Suprapubic skin (tissue), 4 donors: Measurements from ENCODE around the gene CCDC88C. TPM values are rescaled to one million over a fixed set of nuclear protein-coding genes. Genes with fewer than 3 reads are reported as not detected.

Experiments
- DNase-seq, 2 donors: peaks; one replicate each; pipeline ENCODE4 v3.0.0-alpha.2; 2019; ENCODE audit warnings: low spot score in 2 of 2
- H3K27ac ChIP-seq: fragments of 200-600 bp; sonication (generic); one replicate; pipeline ENCODE4 v1.5.1; 2019
- H3K27me3 ChIP-seq: fragments of 200-600 bp; sonication (generic); one replicate; pipeline ENCODE4 v1.5.1; 2019
- H3K36me3 ChIP-seq: fragments of 200-600 bp; sonication (generic); one replicate; pipeline ENCODE4 v1.5.1; 2019
- H3K4me1 ChIP-seq: fragments of 200-600 bp; sonication (generic); one replicate; pipeline ENCODE4 v1.5.1; 2019
- H3K4me3 ChIP-seq: fragments of 200-600 bp; sonication (generic); one replicate; pipeline ENCODE4 v1.5.1; 2019; ENCODE audit warnings: mild to moderate bottlenecking
- H3K9me3 ChIP-seq: fragments of 200-600 bp; sonication (generic); one replicate; pipeline ENCODE4 v1.5.1; 2019
- CTCF ChIP-seq, 2 donors: fragments of 200-600 bp in 1 of 2; fragments of 450-650 bp in 1 of 2; sonication (generic) in 1 of 2; IDR thresholded peaks; one replicate each; pipeline ENCODE4 v1.5.1; 2016 to 2019; ENCODE audit warnings: antibody characterized with exemption in 2 of 2, mild to moderate bottlenecking in 1 of 2, moderate library complexity in 1 of 2
- EP300 ChIP-seq: sonication (generic); formaldehyde crosslinking; IDR thresholded peaks from one replicate; pipeline ENCODE4 v1.6.1; 2017; ENCODE audit warnings: antibody characterized with exemption
- POLR2A ChIP-seq, 2 donors: fragments of 450-650 bp; IDR thresholded peaks; one replicate each; pipeline ENCODE4 v1.6.1; 2017; ENCODE audit warnings: antibody characterized with exemption in 2 of 2, mild to moderate bottlenecking in 2 of 2, moderate library complexity in 2 of 2
- POLR2AphosphoS5 ChIP-seq, 3 donors: sonication (generic); formaldehyde crosslinking; IDR thresholded peaks; one replicate each; pipeline ENCODE4 v1.6.1; 2017; ENCODE audit warnings: antibody characterized with exemption in 3 of 3
- WGBS: methylation state at CpG from one replicate; pipeline ENCODE4 v1.1.5; 2018; 5-methylcytosine and 5-hydroxymethylcytosine counted together
- total RNA-seq, 4 donors: library from RNA; depleted of rRNA; stranded (reverse); fragments of >200 nt; gene quantifications; one replicate each; pipeline ENCODE4 v1.1.0, GENCODE V29; 2016

The CCDC88C gene
- total RNA-seq, 4 donors from 2014 or later, result 16.6 to 25.0 (median 22.8) TPM

DNA sequence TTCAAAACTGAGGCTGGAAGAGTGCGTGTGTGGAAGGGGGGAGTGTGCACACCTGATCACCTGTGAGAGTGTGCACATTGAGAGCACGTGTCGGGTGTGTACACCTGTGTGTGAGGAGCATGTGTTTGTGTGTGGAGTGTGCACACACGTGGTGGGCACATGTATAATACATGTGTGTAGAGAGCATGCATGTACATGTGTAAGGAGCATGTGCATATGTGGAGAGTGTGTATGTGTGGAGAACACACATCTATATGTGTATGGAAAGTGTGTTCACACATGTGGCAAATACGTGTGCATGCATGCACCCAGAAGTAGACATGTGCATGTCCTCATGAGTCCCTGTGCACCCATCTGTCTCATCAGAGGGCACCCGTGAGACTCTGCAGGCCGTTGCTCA lies 110.0 kb downstream of the CCDC88C start:
- H3K4me3 ChIP-seq, result no peak overlapping the region
- DNase-seq, result no peak
- H3K27me3 ChIP-seq, result no peaks in the 10 kb centered on the region
- no peaks in the 10 kb centered on the region for H3K9me3 ChIP-seq
- no peak overlapping the region for H3K27ac ChIP-seq
- H3K36me3 ChIP-seq, result peaks cover 21% of the 10 kb centered on the region
- TF ChIP-seq POLR2A (IDR thresholded peaks at IDR 0.05) (no peak), CTCF (IDR thresholded peaks at IDR 0.05) (no peak), POLR2AphosphoS5 (IDR thresholded peaks at IDR 0.05) (no peak), EP300 (no peak)
- 96% methylated on average over 7 of the region's 7 CpGs for WGBS
- H3K4me1 ChIP-seq, result peaks cover 3% of the 10 kb centered on the region

DNA sequence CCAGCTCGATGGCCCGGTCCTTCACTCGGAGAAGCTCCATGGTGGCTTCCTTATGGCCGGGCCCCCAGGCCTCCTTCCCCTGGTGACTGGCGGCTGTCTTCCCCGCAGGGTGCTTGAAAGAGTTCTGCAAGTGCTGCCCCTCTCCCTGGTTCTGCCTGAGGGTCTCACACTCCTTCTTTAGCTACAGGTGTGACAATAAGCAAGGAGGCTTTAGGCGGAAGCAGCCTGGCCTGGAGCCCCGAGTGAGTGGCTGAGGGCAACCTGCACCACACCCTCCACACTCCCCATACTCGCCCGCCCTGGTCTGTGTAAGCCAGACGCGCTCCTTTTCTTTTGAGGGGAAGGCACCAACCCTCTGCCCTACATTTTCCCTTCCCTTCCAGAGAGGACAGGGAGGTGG lies 110.6 kb downstream of the CCDC88C start:
- no peak overlapping the region for H3K4me3 ChIP-seq
- TF ChIP-seq POLR2A (IDR thresholded peaks at IDR 0.05) (no peak), CTCF (IDR thresholded peaks at IDR 0.05) (no peak), POLR2AphosphoS5 (IDR thresholded peaks at IDR 0.05) (no peak), EP300 (no peak)
- no peak for DNase-seq
- H3K27me3 ChIP-seq, result no peaks in the 10 kb centered on the region
- H3K27ac ChIP-seq, result no peak overlapping the region
- H3K36me3 ChIP-seq, result peaks cover 21% of the 10 kb centered on the region
- peaks cover 3% of the 10 kb centered on the region for H3K4me1 ChIP-seq
- WGBS, result 81% methylated on average over 9 of the region's 12 CpGs
- no peaks in the 10 kb centered on the region for H3K9me3 ChIP-seq

GRCh38 chr14:91306547-91306946 lies 111.1 kb downstream of the CCDC88C start:
- no peak for DNase-seq
- H3K4me1 ChIP-seq, result peaks cover 3% of the 10 kb centered on the region
- H3K9me3 ChIP-seq, result no peaks in the 10 kb centered on the region
- H3K36me3 ChIP-seq, result peaks cover 21% of the 10 kb centered on the region
- no peak overlapping the region for H3K27ac ChIP-seq
- H3K4me3 ChIP-seq, result no peak overlapping the region
- WGBS, result 93% methylated on average over 3 of the region's 3 CpGs
- TF ChIP-seq CTCF (IDR thresholded peaks at IDR 0.05), result no peak
- no peak for TF ChIP-seq POLR2A (IDR thresholded peaks at IDR 0.05)
- TF ChIP-seq EP300, result no peak
- no peak for TF ChIP-seq POLR2AphosphoS5 (IDR thresholded peaks at IDR 0.05)
- no peaks in the 10 kb centered on the region for H3K27me3 ChIP-seq

GRCh38 chr14:91305650-91306431 lies 111.8 kb downstream of the CCDC88C start:
- Histone ChIP-seq H3K27me3 (no peaks in the 10 kb centered on the region), H3K36me3 (peaks cover 21% of the 10 kb centered on the region), H3K4me1 (no peaks in the 10 kb centered on the region), H3K27ac (no peak overlapping the region), H3K9me3 (no peaks in the 10 kb centered on the region), H3K4me3 (no peak overlapping the region)
- WGBS, result 91% methylated on average over 10 of the region's 10 CpGs
- no peak for DNase-seq
- TF ChIP-seq POLR2AphosphoS5 (IDR thresholded peaks at IDR 0.05), result no peak
- TF ChIP-seq CTCF (IDR thresholded peaks at IDR 0.05), result no peak
- no peak for TF ChIP-seq EP300
- TF ChIP-seq POLR2A (IDR thresholded peaks at IDR 0.05), result no peak

DNA sequence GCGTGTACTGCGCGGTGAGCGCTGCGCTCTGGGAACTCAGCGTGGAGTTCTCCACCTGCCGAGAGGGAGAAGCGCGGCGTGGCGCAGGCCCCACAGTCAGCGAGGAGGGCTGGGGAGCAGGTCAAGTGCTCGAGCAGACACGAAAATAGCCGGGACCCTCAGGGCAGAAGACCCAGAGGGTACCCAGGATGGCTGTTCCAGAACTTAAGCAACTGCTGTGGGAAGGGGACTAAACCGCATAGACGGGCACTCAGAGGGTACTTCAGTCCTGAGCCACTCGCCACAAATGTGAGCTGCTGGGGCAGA lies 113.7 kb downstream of the CCDC88C start:
- TF ChIP-seq EP300, result no peak
- TF ChIP-seq POLR2A (IDR thresholded peaks at IDR 0.05), result no peak
- TF ChIP-seq POLR2AphosphoS5 (IDR thresholded peaks at IDR 0.05), result no peak
- TF ChIP-seq CTCF (IDR thresholded peaks at IDR 0.05), result no peak
- 94% methylated on average over 18 of the region's 18 CpGs for WGBS
- H3K36me3 ChIP-seq, result peaks cover 26% of the 10 kb centered on the region
- DNase-seq, result no peak
- no peak overlapping the region for H3K4me3 ChIP-seq
- no peaks in the 10 kb centered on the region for H3K27me3 ChIP-seq
- H3K9me3 ChIP-seq, result no peaks in the 10 kb centered on the region
- H3K4me1 ChIP-seq, result no peaks in the 10 kb centered on the region
- no peak overlapping the region for H3K27ac ChIP-seq
